SK-N-SH (cell line): ENCODE data around the gene NEMP2. TPM values are rescaled to one million over a fixed set of nuclear protein-coding genes. Genes with fewer than 3 reads are reported as not detected.

ENCODE experiments used
- CTCF ChIA-PET: fragments of 300-600, 350-600 bp; formaldehyde crosslinking; extraction: SDS; loops from one replicate; lab custom pipeline; 2021; lab: Yijun Ruan, JAX
- POLR2A ChIA-PET: fragments of 350-600 bp; sonication (Branson Sonifier 250); formaldehyde crosslinking; extraction: SDS; loops from one replicate; lab custom pipeline; 2020; ENCODE audit warnings: antibody characterized with exemption, inconsistent platforms; lab: Yijun Ruan, JAX
- DNase-seq: peaks from one replicate; pipeline ENCODE4 v3.0.0; 2012
- H2AFZ ChIP-seq: fragments of 200-600 bp; sonication (generic); 2 replicates; pipeline ENCODE4 v1.8.1; 2016; ENCODE audit warnings: antibody characterized with exemption, mild to moderate bottlenecking, low read depth
- H3F3A ChIP-seq: fragments of 200-600 bp; sonication (generic); replicated peaks from 2 replicates; pipeline ENCODE3; 2016; ENCODE audit warnings: antibody characterized with exemption, mild to moderate bottlenecking; ENCODE audit not compliant: insufficient read depth
- H3K27ac ChIP-seq, 2 experiments: fragments of 200-500 bp in 1 of 2; fragments of 200-600 bp in 1 of 2; sonication (Bioruptor generic) in 1 of 2; sonication (generic), shearing (Covaris generic) in 1 of 2; 2 replicates each; pipeline versions ENCODE4 v1.5.1 to v1.6.1; 2014 to 2016; ENCODE audit warnings: low read depth in 2 of 2, inconsistent platforms in 1 of 2, low read length in 1 of 2, mild to moderate bottlenecking in 1 of 2, mixed read lengths in 1 of 2
- H3K27me3 ChIP-seq: fragments of 200-600 bp; sonication (generic), shearing (Covaris generic); 2 replicates; pipeline ENCODE4 v1.6.1; 2016; ENCODE audit warnings: mixed run types; ENCODE audit not compliant: insufficient read depth
- H3K36me3 ChIP-seq, 2 experiments: fragments of 200-500 bp in 1 of 2; fragments of 200-600 bp in 1 of 2; sonication (Bioruptor generic) in 1 of 2; sonication (generic) in 1 of 2; replicated peaks in 1 of 2; 2 replicates each; pipeline versions ENCODE3 to v1.5.1; 2014 to 2016; ENCODE audit warnings: low read length in 1 of 2, mild to moderate bottlenecking in 1 of 2; ENCODE audit not compliant: insufficient read depth in 2 of 2, control insufficient read depth in 1 of 2
- H3K4me1 ChIP-seq, 2 experiments: fragments of 200-500 bp in 1 of 2; fragments of 200-600 bp in 1 of 2; sonication (Bioruptor generic) in 1 of 2; sonication (generic), shearing (Covaris generic) in 1 of 2; 2 replicates each; pipeline versions ENCODE4 v1.5.1 to v1.6.1; 2014 to 2016; ENCODE audit warnings: low read depth in 1 of 2, low read length in 1 of 2, mixed run types in 1 of 2; ENCODE audit not compliant: insufficient read depth in 2 of 2, control insufficient read depth in 1 of 2
- H3K4me2 ChIP-seq: fragments of 200-600 bp; sonication (generic), shearing (Covaris generic); 2 replicates; pipeline ENCODE4 v1.6.1; 2017; ENCODE audit warnings: mixed run types
- H3K4me3 ChIP-seq, 2 experiments: fragments of 200-500 bp in 1 of 2; fragments of 200-600 bp in 1 of 2; sonication (Bioruptor generic) in 1 of 2; sonication (generic), shearing (Covaris generic) in 1 of 2; 2 replicates each; pipeline versions ENCODE4 v1.5.1 to v1.8.1; 2014 to 2016; ENCODE audit warnings: low read depth in 2 of 2, inconsistent platforms in 1 of 2, low read length in 1 of 2, mild to moderate bottlenecking in 1 of 2, mixed read lengths in 1 of 2, moderate library complexity in 1 of 2
- H3K79me2 ChIP-seq: fragments of 200-600 bp; sonication (generic); 2 replicates; pipeline ENCODE4 v1.8.1; 2017; ENCODE audit warnings: mild to moderate bottlenecking; ENCODE audit not compliant: insufficient read depth
- H3K9ac ChIP-seq: fragments of 200-600 bp; sonication (generic); 2 replicates; pipeline ENCODE4 v1.6.1; 2017; ENCODE audit warnings: mixed run types
- H3K9me2 ChIP-seq: fragments of 200-600 bp; sonication (generic); 2 replicates; pipeline ENCODE4 v1.6.1; 2017; ENCODE audit warnings: mixed run types
- H3K9me3 ChIP-seq: fragments of 200-600 bp; sonication (generic); 2 replicates; pipeline ENCODE4 v1.6.1; 2017; ENCODE audit warnings: mixed run types, mild to moderate bottlenecking, moderate library complexity
- H4K20me1 ChIP-seq: fragments of 200-600 bp; sonication (generic); 2 replicates; pipeline ENCODE4 v1.6.1; 2017; ENCODE audit warnings: mild to moderate bottlenecking, mixed run types; ENCODE audit not compliant: insufficient read depth
- ELF1 ChIP-seq: IDR thresholded peaks from 2 replicates; pipeline ENCODE4 v1.4.0; 2012
- EP300 ChIP-seq, 2 experiments: IDR thresholded peaks; 2 replicates each; pipeline versions ENCODE4 v1.4.0 to v1.6.1; 2012; ENCODE audit warnings: borderline replicate concordance in 1 of 2, low read depth in 1 of 2, low read length in 1 of 2
- EZH2phosphoT487 ChIP-seq: fragments of 200-600 bp; sonication (generic); IDR thresholded peaks from 2 replicates; pipeline ENCODE4 v1.6.1; 2017; ENCODE audit warnings: low read depth, mixed run types, mild to moderate bottlenecking, antibody characterized with exemption, moderate library complexity, borderline replicate concordance
- FOSL2 ChIP-seq: IDR thresholded peaks from 2 replicates; pipeline ENCODE4 v1.4.0; 2012; ENCODE audit warnings: low read depth, mild to moderate bottlenecking, moderate library complexity, borderline replicate concordance
- FOXM1 ChIP-seq: IDR thresholded peaks from 2 replicates; pipeline ENCODE4 v1.4.0; 2012; ENCODE audit warnings: low read depth, mild to moderate bottlenecking
- JUND ChIP-seq: IDR thresholded peaks from 2 replicates; pipeline ENCODE4 v1.4.0; 2012
- MEF2A ChIP-seq: IDR thresholded peaks from 2 replicates; pipeline ENCODE4 v1.4.0; 2012; ENCODE audit warnings: low read depth, borderline replicate concordance
- MXI1 ChIP-seq: IDR thresholded peaks from 2 replicates; pipeline ENCODE4 v1.6.1; 2012; ENCODE audit warnings: mild to moderate bottlenecking, low read depth, low read length, improper control_type of control experiment
- POLR2AphosphoS5 ChIP-seq: IDR thresholded peaks from 2 replicates; pipeline ENCODE4 v1.6.1; 2012; ENCODE audit warnings: low read depth, low read length
- RAD21 ChIP-seq: IDR thresholded peaks from 2 replicates; pipeline ENCODE4 v1.6.1; 2012; ENCODE audit warnings: mild to moderate bottlenecking, low read length
- RCOR1 ChIP-seq: fragments of 150-350 bp; IDR thresholded peaks from 2 replicates; pipeline ENCODE4 v1.6.1; 2017; ENCODE audit warnings: antibody characterized with exemption, low read length
- SMC3 ChIP-seq: IDR thresholded peaks from 2 replicates; pipeline ENCODE4 v1.6.1; 2012; ENCODE audit warnings: low read depth, low read length, improper control_type of control experiment
- TAF1 ChIP-seq: IDR thresholded peaks from 2 replicates; pipeline ENCODE4 v1.6.1; 2012; ENCODE audit warnings: low read depth, mild to moderate bottlenecking, low read length, moderate library complexity, borderline replicate concordance
- TEAD4 ChIP-seq: IDR thresholded peaks from 2 replicates; pipeline ENCODE4 v1.4.0; 2012; ENCODE audit warnings: mild to moderate bottlenecking, borderline replicate concordance; ENCODE audit not compliant: insufficient read depth
- YY1 ChIP-seq: IDR thresholded peaks from 2 replicates; pipeline ENCODE4 v1.4.0; 2012; ENCODE audit warnings: low read depth, mild to moderate bottlenecking
- WGBS: methylation state at CpG from one replicate; pipeline ENCODE4 v1.1.6; 2017; ENCODE audit warnings: low lambda C conversion rate; 5-methylcytosine and 5-hydroxymethylcytosine counted together
- polyA plus RNA-seq, 3 experiments: library from polyadenylated mRNA; depleted of rRNA; stranded (reverse); fragments of >200 nt; gene quantifications; 2 replicates each; pipeline ENCODE4 v1.2.3, GENCODE V29; 2012
- TF ChIP-seq, protein P1 (sequence below): IDR thresholded peaks from 2 replicates; pipeline ENCODE4 v1.6.1; 2012; ENCODE audit warnings: mild to moderate bottlenecking, low read depth, low read length, moderate library complexity
- TF ChIP-seq, protein P2 (sequence below): fragments of 150-350 bp; IDR thresholded peaks from 2 replicates; pipeline ENCODE4 v1.6.1; 2017; ENCODE audit warnings: antibody characterized with exemption, low read length, low read depth, borderline replicate concordance
- TF ChIP-seq, protein P3 (sequence below): IDR thresholded peaks from 2 replicates; pipeline ENCODE4 v1.4.0; 2012; ENCODE audit warnings: low read depth, borderline replicate concordance
- TF ChIP-seq, protein P4 (sequence below): IDR thresholded peaks from 2 replicates; pipeline ENCODE4; 2012

Gene NEMP2
- polyA plus RNA-seq, 1 of the 3 experiments (the other 2 are of a cell fraction) = 2.0 TPM

DNA sequence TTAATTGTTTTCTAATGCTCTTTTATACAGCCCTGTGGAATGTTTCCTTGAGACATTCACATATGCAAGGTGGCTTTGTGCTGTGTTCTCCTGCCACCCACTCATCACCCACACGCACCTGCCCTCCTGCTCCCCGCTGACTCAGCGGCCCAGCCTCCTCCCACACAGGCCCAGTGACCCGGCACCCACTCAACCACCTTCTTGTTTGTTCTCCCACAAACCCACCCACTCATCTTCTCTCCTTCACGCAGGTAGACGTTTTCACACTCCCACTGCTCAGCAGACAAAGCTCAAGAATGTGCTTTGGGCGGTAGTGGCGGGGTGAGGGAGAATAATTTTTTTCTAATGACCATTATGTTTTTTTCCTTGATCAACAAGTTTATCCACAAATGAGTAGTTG lies 28.6 kb upstream of the NEMP2 start:
- Histone ChIP-seq H3K79me2 (no peaks in the 10 kb centered on the region), H3K9me3 (0 out of 2 replicates have a peak, but pooled peaks cover 2% of the 10 kb centered on the region), H3K36me3 (no peaks in the 10 kb centered on the region), H3K27ac (no peak overlapping the region), H3K27me3 (no peaks in the 10 kb centered on the region), H2AFZ (no peak overlapping the region), H3K4me1 (no peaks in the 10 kb centered on the region), H3F3A (no peaks in the 10 kb centered on the region), H4K20me1 (no peaks in the 10 kb centered on the region), H3K4me3 (no peak overlapping the region), H3K9ac (no peak overlapping the region), H3K9me2 (no peaks in the 10 kb centered on the region), H3K4me2 (no peak overlapping the region)
- CTCF ChIA-PET = no interaction called here
- WGBS = 83% methylated on average over 8 of the region's 8 CpGs
- TF ChIP-seq RAD21 (no peak), TAF1 (no peak), YY1 (no peak), SMC3 (no peak), FOSL2 (no peak), TEAD4 (no peak), FOXM1 (no peak), JUND (no peak), MXI1 (no peak)
- TF ChIP-seq, protein P1, sequence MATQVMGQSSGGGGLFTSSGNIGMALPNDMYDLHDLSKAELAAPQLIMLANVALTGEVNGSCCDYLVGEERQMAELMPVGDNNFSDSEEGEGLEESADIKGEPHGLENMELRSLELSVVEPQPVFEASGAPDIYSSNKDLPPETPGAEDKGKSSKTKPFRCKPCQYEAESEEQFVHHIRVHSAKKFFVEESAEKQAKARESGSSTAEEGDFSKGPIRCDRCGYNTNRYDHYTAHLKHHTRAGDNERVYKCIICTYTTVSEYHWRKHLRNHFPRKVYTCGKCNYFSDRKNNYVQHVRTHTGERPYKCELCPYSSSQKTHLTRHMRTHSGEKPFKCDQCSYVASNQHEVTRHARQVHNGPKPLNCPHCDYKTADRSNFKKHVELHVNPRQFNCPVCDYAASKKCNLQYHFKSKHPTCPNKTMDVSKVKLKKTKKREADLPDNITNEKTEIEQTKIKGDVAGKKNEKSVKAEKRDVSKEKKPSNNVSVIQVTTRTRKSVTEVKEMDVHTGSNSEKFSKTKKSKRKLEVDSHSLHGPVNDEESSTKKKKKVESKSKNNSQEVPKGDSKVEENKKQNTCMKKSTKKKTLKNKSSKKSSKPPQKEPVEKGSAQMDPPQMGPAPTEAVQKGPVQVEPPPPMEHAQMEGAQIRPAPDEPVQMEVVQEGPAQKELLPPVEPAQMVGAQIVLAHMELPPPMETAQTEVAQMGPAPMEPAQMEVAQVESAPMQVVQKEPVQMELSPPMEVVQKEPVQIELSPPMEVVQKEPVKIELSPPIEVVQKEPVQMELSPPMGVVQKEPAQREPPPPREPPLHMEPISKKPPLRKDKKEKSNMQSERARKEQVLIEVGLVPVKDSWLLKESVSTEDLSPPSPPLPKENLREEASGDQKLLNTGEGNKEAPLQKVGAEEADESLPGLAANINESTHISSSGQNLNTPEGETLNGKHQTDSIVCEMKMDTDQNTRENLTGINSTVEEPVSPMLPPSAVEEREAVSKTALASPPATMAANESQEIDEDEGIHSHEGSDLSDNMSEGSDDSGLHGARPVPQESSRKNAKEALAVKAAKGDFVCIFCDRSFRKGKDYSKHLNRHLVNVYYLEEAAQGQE = no peak
- DNase-seq = no peak
- POLR2A ChIA-PET = no interaction called here

DNA sequence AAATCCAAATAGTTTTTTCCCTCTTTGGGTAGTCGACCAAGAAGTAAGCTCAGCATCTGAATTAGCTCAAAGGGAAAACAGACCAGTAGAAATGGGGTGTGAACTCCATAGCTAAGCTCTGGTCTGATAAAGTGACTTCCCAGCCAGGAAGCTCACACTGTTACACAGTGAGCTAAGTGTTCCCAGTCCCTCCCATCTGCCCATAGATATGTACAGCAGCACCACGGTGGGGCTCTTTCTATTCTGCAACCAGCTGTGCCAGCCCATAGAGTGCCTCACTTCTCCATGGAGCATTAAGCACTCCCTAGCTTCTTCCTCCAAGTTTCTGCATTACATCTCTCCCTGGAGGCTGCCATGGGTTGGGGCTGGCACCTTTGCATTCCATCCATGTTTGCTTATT lies 27.6 kb upstream of the NEMP2 start:
- no peaks in the 10 kb centered on the region for H4K20me1 ChIP-seq
- H3K36me3 ChIP-seq = no peaks in the 10 kb centered on the region
- no peaks in the 10 kb centered on the region for H3K9me2 ChIP-seq
- ChIA-PET POLR2A (no interaction called here), CTCF (no interaction called here)
- H3K4me1 ChIP-seq = no peaks in the 10 kb centered on the region
- H3K27ac ChIP-seq = no peak overlapping the region
- WGBS = 71% methylated on average over 1 of the region's 2 CpGs
- H3K4me2 ChIP-seq = no peak overlapping the region
- H2AFZ ChIP-seq = no peak overlapping the region
- no peaks in the 10 kb centered on the region for H3K27me3 ChIP-seq
- no peak overlapping the region for H3K9ac ChIP-seq
- no peaks in the 10 kb centered on the region for H3K79me2 ChIP-seq
- no peaks in the 10 kb centered on the region for H3F3A ChIP-seq
- DNase-seq = no peak
- H3K4me3 ChIP-seq = no peak overlapping the region
- H3K9me3 ChIP-seq = 0 out of 2 replicates have a peak, but pooled peaks cover 2% of the 10 kb centered on the region
- TF ChIP-seq JUND (no peak), EP300 (IDR thresholded peaks at IDR 0.05; ENCODE audit: borderline replicate concordance in 1 of 2, low read depth in 1 of 2, low read length in 1 of 2) (no peak), RAD21 (no peak), POLR2AphosphoS5 (no peak), EZH2phosphoT487 (no peak), MEF2A (no peak), YY1 (no peak), RCOR1 (no peak), FOSL2 (no peak), SMC3 (no peak), ELF1 (no peak)
- TF ChIP-seq, protein P2, sequence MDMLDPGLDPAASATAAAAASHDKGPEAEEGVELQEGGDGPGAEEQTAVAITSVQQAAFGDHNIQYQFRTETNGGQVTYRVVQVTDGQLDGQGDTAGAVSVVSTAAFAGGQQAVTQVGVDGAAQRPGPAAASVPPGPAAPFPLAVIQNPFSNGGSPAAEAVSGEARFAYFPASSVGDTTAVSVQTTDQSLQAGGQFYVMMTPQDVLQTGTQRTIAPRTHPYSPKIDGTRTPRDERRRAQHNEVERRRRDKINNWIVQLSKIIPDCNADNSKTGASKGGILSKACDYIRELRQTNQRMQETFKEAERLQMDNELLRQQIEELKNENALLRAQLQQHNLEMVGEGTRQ = no peak
- TF ChIP-seq, protein P3, sequence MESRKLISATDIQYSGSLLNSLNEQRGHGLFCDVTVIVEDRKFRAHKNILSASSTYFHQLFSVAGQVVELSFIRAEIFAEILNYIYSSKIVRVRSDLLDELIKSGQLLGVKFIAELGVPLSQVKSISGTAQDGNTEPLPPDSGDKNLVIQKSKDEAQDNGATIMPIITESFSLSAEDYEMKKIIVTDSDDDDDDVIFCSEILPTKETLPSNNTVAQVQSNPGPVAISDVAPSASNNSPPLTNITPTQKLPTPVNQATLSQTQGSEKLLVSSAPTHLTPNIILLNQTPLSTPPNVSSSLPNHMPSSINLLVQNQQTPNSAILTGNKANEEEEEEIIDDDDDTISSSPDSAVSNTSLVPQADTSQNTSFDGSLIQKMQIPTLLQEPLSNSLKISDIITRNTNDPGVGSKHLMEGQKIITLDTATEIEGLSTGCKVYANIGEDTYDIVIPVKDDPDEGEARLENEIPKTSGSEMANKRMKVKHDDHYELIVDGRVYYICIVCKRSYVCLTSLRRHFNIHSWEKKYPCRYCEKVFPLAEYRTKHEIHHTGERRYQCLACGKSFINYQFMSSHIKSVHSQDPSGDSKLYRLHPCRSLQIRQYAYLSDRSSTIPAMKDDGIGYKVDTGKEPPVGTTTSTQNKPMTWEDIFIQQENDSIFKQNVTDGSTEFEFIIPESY = no peak
- TF ChIP-seq, protein P4, sequence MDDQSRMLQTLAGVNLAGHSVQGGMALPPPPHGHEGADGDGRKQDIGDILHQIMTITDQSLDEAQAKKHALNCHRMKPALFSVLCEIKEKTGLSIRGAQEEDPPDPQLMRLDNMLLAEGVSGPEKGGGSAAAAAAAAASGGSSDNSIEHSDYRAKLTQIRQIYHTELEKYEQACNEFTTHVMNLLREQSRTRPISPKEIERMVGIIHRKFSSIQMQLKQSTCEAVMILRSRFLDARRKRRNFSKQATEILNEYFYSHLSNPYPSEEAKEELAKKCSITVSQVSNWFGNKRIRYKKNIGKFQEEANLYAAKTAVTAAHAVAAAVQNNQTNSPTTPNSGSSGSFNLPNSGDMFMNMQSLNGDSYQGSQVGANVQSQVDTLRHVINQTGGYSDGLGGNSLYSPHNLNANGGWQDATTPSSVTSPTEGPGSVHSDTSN = no peak
